Smooth muscle cell (in vitro differentiated cells): ENCODE measurements around the gene OTULIN. TPM values are rescaled to one million over a fixed set of nuclear protein-coding genes. Genes with fewer than 3 reads are reported as not detected.

Experiments
- DNase-seq: peaks from one replicate; lab custom pipeline; 2025; ENCODE audit not compliant: unreplicated experiment; lab: John Stamatoyannopoulos, UW
- H2AFZ ChIP-seq: fragments of 200-600 bp; sonication (generic); 2 replicates; pipeline ENCODE4 v1.6.0; 2016; ENCODE audit warnings: antibody characterized with exemption, low read depth, mild to moderate bottlenecking
- H3F3A ChIP-seq: fragments of 200-600 bp; sonication (generic); 2 replicates; pipeline ENCODE4 v1.6.0; 2017; ENCODE audit warnings: antibody characterized with exemption, low read depth
- H3K27ac ChIP-seq: fragments of 200-600 bp; sonication (generic); 2 replicates; pipeline ENCODE4 v1.5.1; 2016; ENCODE audit warnings: low read depth, mild to moderate bottlenecking
- H3K27me3 ChIP-seq: fragments of 200-600 bp; sonication (generic); 2 replicates; pipeline ENCODE4 v1.6.1; 2016; ENCODE audit warnings: low read depth, mild to moderate bottlenecking
- H3K36me3 ChIP-seq: fragments of 200-600 bp; sonication (generic); 2 replicates; pipeline ENCODE4 v1.5.1; 2016; ENCODE audit warnings: low read depth
- H3K4me1 ChIP-seq: fragments of 200-600 bp; sonication (generic); 2 replicates; pipeline ENCODE4 v1.5.1; 2016; ENCODE audit warnings: low read depth
- H3K4me2 ChIP-seq: fragments of 200-600 bp; sonication (generic); 2 replicates; pipeline ENCODE4 v1.6.0; 2016; ENCODE audit warnings: mild to moderate bottlenecking
- H3K4me3 ChIP-seq: fragments of 200-600 bp; sonication (generic); 2 replicates; pipeline ENCODE4 v1.5.1; 2016; ENCODE audit warnings: mild to moderate bottlenecking
- H3K79me2 ChIP-seq: fragments of 200-600 bp; sonication (generic); 2 replicates; pipeline ENCODE4 v1.6.0; 2016; ENCODE audit warnings: low read depth, mild to moderate bottlenecking
- H3K9ac ChIP-seq: fragments of 200-600 bp; sonication (generic); 2 replicates; pipeline ENCODE4 v1.6.0; 2016; ENCODE audit warnings: low read depth
- H3K9me3 ChIP-seq: fragments of 200-600 bp; sonication (generic); replicated peaks from 2 replicates; pipeline ENCODE4 v1.5.1; 2016; ENCODE audit warnings: low read depth
- H4K20me1 ChIP-seq: fragments of 200-600 bp; sonication (generic); 2 replicates; pipeline ENCODE4 v1.6.0; 2016; ENCODE audit warnings: low read depth
- WGBS: methylation state at CpG from one replicate; pipeline ENCODE4 v1.1.7; 2016; ENCODE audit warnings: low lambda C conversion rate; 5-methylcytosine and 5-hydroxymethylcytosine counted together
- polyA plus RNA-seq: library from polyadenylated mRNA; unstranded; fragments of >200 nt; fragmentation: Nextera tagmentation; extraction: Ambion mirVana; gene quantifications from 2 replicates; pipeline ENCODE4 v1.2.1, GENCODE V29; 2016
- total RNA-seq: library from RNA; depleted of rRNA; stranded (reverse); fragments of >200 nt; gene quantifications from 2 replicates; pipeline ENCODE4 v1.2.3, GENCODE V29; 2014
- TF ChIP-seq, protein P1 (sequence below): fragments of 200-600 bp; sonication (generic); IDR thresholded peaks from 2 replicates; pipeline ENCODE4 v1.5.1; 2017; ENCODE audit warnings: borderline replicate concordance, mild to moderate bottlenecking, antibody characterized with exemption; ENCODE audit not compliant: insufficient read depth, poor library complexity, severe bottlenecking

Gene OTULIN
- total and polyA plus RNA-seq, 2 experiments from 2014 or later, result 17.6 to 30.3 TPM

DNA sequence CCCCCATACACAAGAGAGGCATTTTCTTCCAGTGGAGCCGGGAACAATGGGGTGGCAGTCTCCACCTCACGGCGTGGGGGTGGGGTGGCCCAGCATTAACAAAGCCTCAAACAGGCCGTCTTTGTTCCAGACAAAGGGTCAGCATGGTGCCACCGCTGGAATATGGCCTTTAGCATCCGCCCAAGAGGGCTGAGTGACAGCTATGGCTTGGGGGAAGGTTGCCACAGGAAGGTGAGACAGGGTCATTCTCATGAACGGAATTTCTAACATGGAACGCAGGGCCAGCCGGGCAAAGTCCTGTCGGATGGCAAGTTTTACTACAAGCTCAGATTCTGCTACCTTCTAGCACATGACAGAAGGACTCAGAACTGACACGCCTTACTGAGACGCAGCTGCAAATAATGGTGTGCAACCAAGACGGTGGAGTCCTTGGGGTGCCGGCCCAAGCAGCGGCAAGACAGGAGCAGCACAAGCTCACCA, 64.0 kb downstream of the OTULIN start:
- Histone ChIP-seq H3K79me2 (no peaks in the 10 kb centered on the region), H3K9ac (no peak overlapping the region), H3K9me3 (no peaks in the 10 kb centered on the region), H3K27me3 (no peaks in the 10 kb centered on the region), H3K4me3 (no peak overlapping the region), H3K4me1 (peaks cover 34% of the 10 kb centered on the region), H4K20me1 (no peaks in the 10 kb centered on the region), H3K36me3 (no peaks in the 10 kb centered on the region), H2AFZ (no peak overlapping the region), H3F3A (no peaks in the 10 kb centered on the region), H3K4me2 (no peak overlapping the region), H3K27ac (no peak overlapping the region)
- WGBS, result 87% methylated on average over 15 of the region's 15 CpGs
- no peak for DNase-seq
- TF ChIP-seq, protein P1, sequence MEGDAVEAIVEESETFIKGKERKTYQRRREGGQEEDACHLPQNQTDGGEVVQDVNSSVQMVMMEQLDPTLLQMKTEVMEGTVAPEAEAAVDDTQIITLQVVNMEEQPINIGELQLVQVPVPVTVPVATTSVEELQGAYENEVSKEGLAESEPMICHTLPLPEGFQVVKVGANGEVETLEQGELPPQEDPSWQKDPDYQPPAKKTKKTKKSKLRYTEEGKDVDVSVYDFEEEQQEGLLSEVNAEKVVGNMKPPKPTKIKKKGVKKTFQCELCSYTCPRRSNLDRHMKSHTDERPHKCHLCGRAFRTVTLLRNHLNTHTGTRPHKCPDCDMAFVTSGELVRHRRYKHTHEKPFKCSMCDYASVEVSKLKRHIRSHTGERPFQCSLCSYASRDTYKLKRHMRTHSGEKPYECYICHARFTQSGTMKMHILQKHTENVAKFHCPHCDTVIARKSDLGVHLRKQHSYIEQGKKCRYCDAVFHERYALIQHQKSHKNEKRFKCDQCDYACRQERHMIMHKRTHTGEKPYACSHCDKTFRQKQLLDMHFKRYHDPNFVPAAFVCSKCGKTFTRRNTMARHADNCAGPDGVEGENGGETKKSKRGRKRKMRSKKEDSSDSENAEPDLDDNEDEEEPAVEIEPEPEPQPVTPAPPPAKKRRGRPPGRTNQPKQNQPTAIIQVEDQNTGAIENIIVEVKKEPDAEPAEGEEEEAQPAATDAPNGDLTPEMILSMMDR, result no peak

DNA sequence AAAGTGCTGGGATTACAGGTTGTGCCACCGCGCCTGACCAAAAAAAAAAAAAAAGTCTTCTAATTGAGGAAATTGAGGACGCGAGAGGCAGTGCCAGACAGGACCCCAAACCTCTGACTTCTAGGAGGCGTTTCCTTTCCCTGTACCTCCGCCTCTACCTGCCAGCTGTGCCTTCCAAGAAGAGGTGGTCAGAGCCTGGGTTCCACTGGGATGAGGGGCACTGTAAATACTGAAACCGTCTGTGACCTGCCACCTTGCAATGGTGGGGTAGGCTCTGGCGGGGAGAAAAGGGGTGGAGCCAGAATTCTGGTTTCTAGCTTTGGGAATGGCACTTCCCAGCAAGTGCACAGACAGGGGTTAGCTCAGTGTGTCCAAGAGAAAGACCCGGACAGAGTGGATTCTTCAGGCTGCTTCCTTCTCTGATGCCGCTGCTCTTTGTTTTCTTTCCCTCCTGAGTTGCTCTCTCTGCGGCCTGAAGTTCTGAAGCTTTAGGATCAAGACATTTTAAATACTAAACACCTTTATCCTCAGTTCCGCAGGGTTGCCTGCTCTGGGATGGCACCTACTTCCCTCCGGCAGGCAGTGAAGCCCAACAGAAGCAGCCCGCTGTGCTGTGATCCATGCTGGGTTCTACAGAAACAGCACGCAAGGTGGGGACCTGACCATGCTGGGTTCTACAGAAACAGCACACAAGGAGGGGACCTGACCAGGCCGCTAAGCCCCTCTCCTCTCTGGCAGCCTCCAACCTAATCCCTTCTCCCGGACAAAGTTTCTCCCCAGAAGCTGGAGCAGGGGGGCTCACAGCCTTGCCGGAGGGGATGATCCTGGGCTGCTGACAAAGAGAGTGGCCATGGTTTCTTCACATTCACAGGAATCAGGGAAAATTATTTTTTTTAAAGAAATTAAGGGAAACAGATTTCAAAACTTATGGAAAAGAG, 65.2 kb downstream of the OTULIN start:
- Histone ChIP-seq H3K9ac (no peak overlapping the region), H3K4me1 (peaks cover 34% of the 10 kb centered on the region), H3K79me2 (no peaks in the 10 kb centered on the region), H3K27ac (no peak overlapping the region), H4K20me1 (no peaks in the 10 kb centered on the region), H3K27me3 (no peaks in the 10 kb centered on the region), H3K9me3 (no peaks in the 10 kb centered on the region), H3K4me2 (no peak overlapping the region), H3F3A (no peaks in the 10 kb centered on the region), H3K36me3 (no peaks in the 10 kb centered on the region), H2AFZ (no peak overlapping the region), H3K4me3 (no peak overlapping the region)
- TF ChIP-seq, protein P1, result no peak
- 92% methylated on average over 18 of the region's 18 CpGs for WGBS
- no peak for DNase-seq

DNA sequence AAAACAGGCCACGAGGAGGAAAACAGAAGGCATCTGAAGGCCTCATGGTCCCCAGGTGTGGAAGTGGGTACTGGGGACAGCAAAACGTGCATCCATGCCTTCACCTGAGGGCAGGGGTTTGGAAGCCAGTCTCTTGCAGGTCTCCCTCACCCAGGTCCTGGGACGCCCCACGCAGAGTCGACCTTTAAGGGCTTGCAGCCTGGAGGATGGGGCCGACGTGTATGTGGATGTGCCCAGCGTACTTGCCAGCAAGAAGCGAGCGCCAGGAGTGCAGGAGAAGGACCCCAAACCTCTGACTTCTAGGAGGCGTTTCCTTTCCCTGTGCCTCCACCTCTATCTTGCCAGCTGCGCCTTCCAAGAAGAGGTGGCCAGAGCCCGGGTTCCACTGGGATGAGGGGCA, 65.9 kb downstream of the OTULIN start:
- H2AFZ ChIP-seq, result no peak overlapping the region
- no peaks in the 10 kb centered on the region for H3K27me3 ChIP-seq
- no peaks in the 10 kb centered on the region for H4K20me1 ChIP-seq
- H3K9ac ChIP-seq, result no peak overlapping the region
- no peaks in the 10 kb centered on the region for H3K79me2 ChIP-seq
- no peaks in the 10 kb centered on the region for H3K9me3 ChIP-seq
- H3K4me1 ChIP-seq, result peaks cover 34% of the 10 kb centered on the region
- no peaks in the 10 kb centered on the region for H3K36me3 ChIP-seq
- TF ChIP-seq, protein P1, result no peak
- no peak for DNase-seq
- no peak overlapping the region for H3K27ac ChIP-seq
- no peaks in the 10 kb centered on the region for H3F3A ChIP-seq
- no peak overlapping the region for H3K4me3 ChIP-seq
- no peak overlapping the region for H3K4me2 ChIP-seq
- 96% methylated on average over 13 of the region's 13 CpGs for WGBS
